ENCODE measurements around the gene ST8SIA4.

Gene ST8SIA4

GRCh38 chr5:100832252-100833230 lies 70.5 kb downstream of the ST8SIA4 start:
- DNase-seq (ENCODE audit: low read depth in 1 of 2, low spot score in 1 of 2), result no peak

- DNase-seq (ENCODE audit: low read depth in 1 of 2, low spot score in 1 of 2), result no peak
Observed at GRCh38 chr5:100828898-100829356, 74.2 kb downstream of the ST8SIA4 start.

- no peak for DNase-seq (ENCODE audit: low read depth in 1 of 2, low spot score in 1 of 2)
Observed at GRCh38 chr5:100828071-100828897, 74.8 kb downstream of the ST8SIA4 start.

GRCh38 chr5:100827481-100827889 lies 75.6 kb downstream of the ST8SIA4 start:
- no peak for DNase-seq (ENCODE audit: low read depth in 1 of 2, low spot score in 1 of 2)

GRCh38 chr5:100826133-100826532 lies 76.9 kb downstream of the ST8SIA4 start:
- DNase-seq (ENCODE audit: low read depth in 1 of 2, low spot score in 1 of 2), result no peak

GRCh38 chr5:100824635-100825034 lies 78.4 kb downstream of the ST8SIA4 start:
- no peak for DNase-seq (ENCODE audit: low read depth in 1 of 2, low spot score in 1 of 2)

GRCh38 chr5:100823812-100824211 lies 79.3 kb downstream of the ST8SIA4 start:
- no peak for DNase-seq (ENCODE audit: low read depth in 1 of 2, low spot score in 1 of 2)

GRCh38 chr5:100821751-100822150 lies 81.3 kb downstream of the ST8SIA4 start:
- DNase-seq (ENCODE audit: low read depth in 1 of 2, low spot score in 1 of 2), result no peak

GRCh38 chr5:100818340-100818739 lies 84.7 kb downstream of the ST8SIA4 start:
- DNase-seq (ENCODE audit: low read depth in 1 of 2, low spot score in 1 of 2), result no peak

GRCh38 chr5:100803397-100803796 lies 99.7 kb downstream of the ST8SIA4 start:
- no peak for DNase-seq (ENCODE audit: low read depth in 1 of 2, low spot score in 1 of 2)

GRCh38 chr5:100802208-100802607 lies 100.9 kb downstream of the ST8SIA4 start:
- DNase-seq (ENCODE audit: low read depth in 1 of 2, low spot score in 1 of 2), result no peak

GRCh38 chr5:100800562-100800961 lies 102.5 kb downstream of the ST8SIA4 start:
- DNase-seq (ENCODE audit: low read depth in 1 of 2, low spot score in 1 of 2), result no peak

GRCh38 chr5:100799166-100799565 lies 103.9 kb downstream of the ST8SIA4 start:
- DNase-seq (ENCODE audit: low read depth in 1 of 2, low spot score in 1 of 2), result no peak

- no peak for DNase-seq (ENCODE audit: low read depth in 1 of 2, low spot score in 1 of 2)
Observed at GRCh38 chr5:100797861-100798260, 105.2 kb downstream of the ST8SIA4 start.

- DNase-seq (ENCODE audit: low read depth in 1 of 2, low spot score in 1 of 2), result no peak
Observed at GRCh38 chr5:100796851-100797250, 106.2 kb downstream of the ST8SIA4 start.

- DNase-seq (ENCODE audit: low read depth in 1 of 2, low spot score in 1 of 2), result no peak
Observed at GRCh38 chr5:100794844-100795243, 108.2 kb downstream of the ST8SIA4 start.

- no peak for DNase-seq (ENCODE audit: low read depth in 1 of 2, low spot score in 1 of 2)
Observed at GRCh38 chr5:100794218-100794617, 108.9 kb downstream of the ST8SIA4 start.

GRCh38 chr5:100792781-100793180 lies 110.3 kb downstream of the ST8SIA4 start:
- DNase-seq (ENCODE audit: low read depth in 1 of 2, low spot score in 1 of 2), result no peak

GRCh38 chr5:100791391-100791790 lies 111.7 kb downstream of the ST8SIA4 start:
- no peak for DNase-seq (ENCODE audit: low read depth in 1 of 2, low spot score in 1 of 2)

- DNase-seq (ENCODE audit: low read depth in 1 of 2, low spot score in 1 of 2), result no peak
Observed at GRCh38 chr5:100790951-100791350, 112.1 kb downstream of the ST8SIA4 start.

- DNase-seq (ENCODE audit: low read depth in 1 of 2, low spot score in 1 of 2), result no peak
Observed at GRCh38 chr5:100790170-100790665, 112.9 kb downstream of the ST8SIA4 start.

- DNase-seq (ENCODE audit: low read depth in 1 of 2, low spot score in 1 of 2), result no peak
Observed at GRCh38 chr5:100789694-100790093, 113.4 kb downstream of the ST8SIA4 start.

All from stimulated activated CD4-positive, alpha-beta T cell treated with anti-CD3 and anti-CD28 coated beads, Interleukin-15, amount 100 ng/mL, for 1 hour (primary cell).